Activated naive CD8-positive, alpha-beta T cell (primary cell): ENCODE data around the gene RAG2.

Experiments used
- H3K27ac Mint-ChIP-seq: one replicate; pipeline ENCODE4 v1.8.0; 2021; ENCODE audit warnings: mixed read lengths
- H3K27me3 Mint-ChIP-seq: one replicate; pipeline ENCODE4 v1.8.0; 2021; ENCODE audit warnings: mixed read lengths
- H3K36me3 Mint-ChIP-seq: one replicate; pipeline ENCODE4 v1.8.0; 2021; ENCODE audit warnings: mixed read lengths
- H3K4me1 Mint-ChIP-seq: one replicate; pipeline ENCODE4 v1.8.0; 2021; ENCODE audit warnings: low read depth, mixed read lengths
- H3K4me3 Mint-ChIP-seq: one replicate; pipeline ENCODE4 v1.8.0; 2021; ENCODE audit warnings: mild to moderate bottlenecking, mixed read lengths
- H3K9me3 Mint-ChIP-seq: one replicate; pipeline ENCODE4 v1.8.0; 2021; ENCODE audit warnings: low read depth, mixed read lengths

Gene RAG2

GRCh38 chr11:36598051-36598450 lies at the start of gene RAG2:
TSS of gene RAG2 (minus strand) at chr11:36598236. CDS start at chr11:36594168, 4,068 bp downstream.
- Mint-ChIP-seq H3K4me1 (peaks cover 7% of the 10 kb centered on the region), H3K27ac (no peak within 1 kb of the TSS), H3K27me3 (peaks cover 31% of the 10 kb centered on the region), H3K36me3 (no peaks in the 10 kb centered on the region), H3K9me3 (no peaks in the 10 kb centered on the region), H3K4me3 (no peak within 1 kb of the TSS)

GRCh38 chr11:36638556-36638955 lies 40.5 kb upstream of the RAG2 start:
- H3K27ac Mint-ChIP-seq: no peak overlapping the region
- H3K36me3 Mint-ChIP-seq: no peaks in the 10 kb centered on the region
- peaks cover 2% of the 10 kb centered on the region for H3K27me3 Mint-ChIP-seq
- no peaks in the 10 kb centered on the region for H3K9me3 Mint-ChIP-seq
- H3K4me1 Mint-ChIP-seq: no peaks in the 10 kb centered on the region
- H3K4me3 Mint-ChIP-seq: no peak overlapping the region

GRCh38 chr11:36635066-36635862 lies 37.2 kb upstream of the RAG2 start:
- Mint-ChIP-seq H3K27me3 (no peaks in the 10 kb centered on the region), H3K4me3 (no peak overlapping the region), H3K9me3 (no peaks in the 10 kb centered on the region), H3K4me1 (no peaks in the 10 kb centered on the region), H3K36me3 (no peaks in the 10 kb centered on the region), H3K27ac (no peak overlapping the region)

- H3K4me1 Mint-ChIP-seq: no peaks in the 10 kb centered on the region
- no peak overlapping the region for H3K27ac Mint-ChIP-seq
- peaks cover 3% of the 10 kb centered on the region for H3K27me3 Mint-ChIP-seq
- H3K9me3 Mint-ChIP-seq: no peaks in the 10 kb centered on the region
- H3K36me3 Mint-ChIP-seq: no peaks in the 10 kb centered on the region
- no peak overlapping the region for H3K4me3 Mint-ChIP-seq
Measured at GRCh38 chr11:36631774-36632173, 33.7 kb upstream of the RAG2 start.

- no peak overlapping the region for H3K4me3 Mint-ChIP-seq
- H3K36me3 Mint-ChIP-seq: no peaks in the 10 kb centered on the region
- no peak overlapping the region for H3K27ac Mint-ChIP-seq
- no peaks in the 10 kb centered on the region for H3K4me1 Mint-ChIP-seq
- H3K27me3 Mint-ChIP-seq: peaks cover 14% of the 10 kb centered on the region
- no peaks in the 10 kb centered on the region for H3K9me3 Mint-ChIP-seq
Measured at GRCh38 chr11:36628765-36629244, 30.8 kb upstream of the RAG2 start.

GRCh38 chr11:36628141-36628540 lies 30.1 kb upstream of the RAG2 start:
- H3K36me3 Mint-ChIP-seq: no peaks in the 10 kb centered on the region
- H3K4me1 Mint-ChIP-seq: no peaks in the 10 kb centered on the region
- no peak overlapping the region for H3K27ac Mint-ChIP-seq
- H3K4me3 Mint-ChIP-seq: no peak overlapping the region
- H3K27me3 Mint-ChIP-seq: peaks cover 14% of the 10 kb centered on the region
- H3K9me3 Mint-ChIP-seq: no peaks in the 10 kb centered on the region

- no peaks in the 10 kb centered on the region for H3K4me1 Mint-ChIP-seq
- no peak overlapping the region for H3K27ac Mint-ChIP-seq
- peaks cover 14% of the 10 kb centered on the region for H3K27me3 Mint-ChIP-seq
- H3K4me3 Mint-ChIP-seq: no peak overlapping the region
- H3K36me3 Mint-ChIP-seq: no peaks in the 10 kb centered on the region
- no peaks in the 10 kb centered on the region for H3K9me3 Mint-ChIP-seq
Measured at GRCh38 chr11:36627471-36627870, 29.4 kb upstream of the RAG2 start.

GRCh38 chr11:36627006-36627405 lies 29.0 kb upstream of the RAG2 start:
- no peak overlapping the region for H3K4me3 Mint-ChIP-seq
- H3K9me3 Mint-ChIP-seq: no peaks in the 10 kb centered on the region
- H3K4me1 Mint-ChIP-seq: no peaks in the 10 kb centered on the region
- no peak overlapping the region for H3K27ac Mint-ChIP-seq
- no peaks in the 10 kb centered on the region for H3K36me3 Mint-ChIP-seq
- peaks cover 14% of the 10 kb centered on the region for H3K27me3 Mint-ChIP-seq

GRCh38 chr11:36623494-36623893 lies 25.5 kb upstream of the RAG2 start:
- Mint-ChIP-seq H3K4me1 (no peaks in the 10 kb centered on the region), H3K4me3 (no peak overlapping the region), H3K36me3 (no peaks in the 10 kb centered on the region), H3K9me3 (no peaks in the 10 kb centered on the region), H3K27ac (no peak overlapping the region), H3K27me3 (peaks cover 14% of the 10 kb centered on the region)

GRCh38 chr11:36622431-36623136 lies 24.5 kb upstream of the RAG2 start:
- peaks cover 17% of the 10 kb centered on the region for H3K27me3 Mint-ChIP-seq
- H3K9me3 Mint-ChIP-seq: no peaks in the 10 kb centered on the region
- no peak overlapping the region for H3K4me3 Mint-ChIP-seq
- H3K4me1 Mint-ChIP-seq: no peaks in the 10 kb centered on the region
- H3K27ac Mint-ChIP-seq: no peak overlapping the region
- H3K36me3 Mint-ChIP-seq: no peaks in the 10 kb centered on the region

- peaks cover 15% of the 10 kb centered on the region for H3K27me3 Mint-ChIP-seq
- H3K4me1 Mint-ChIP-seq: no peaks in the 10 kb centered on the region
- H3K9me3 Mint-ChIP-seq: no peaks in the 10 kb centered on the region
- H3K4me3 Mint-ChIP-seq: no peak overlapping the region
- H3K36me3 Mint-ChIP-seq: no peaks in the 10 kb centered on the region
- H3K27ac Mint-ChIP-seq: no peak overlapping the region
Measured at GRCh38 chr11:36620246-36620645, 22.2 kb upstream of the RAG2 start.

- H3K9me3 Mint-ChIP-seq: no peaks in the 10 kb centered on the region
- H3K27ac Mint-ChIP-seq: no peak overlapping the region
- H3K4me1 Mint-ChIP-seq: no peaks in the 10 kb centered on the region
- H3K36me3 Mint-ChIP-seq: no peaks in the 10 kb centered on the region
- H3K27me3 Mint-ChIP-seq: peaks cover 13% of the 10 kb centered on the region
- no peak overlapping the region for H3K4me3 Mint-ChIP-seq
Measured at GRCh38 chr11:36619502-36619901, 21.5 kb upstream of the RAG2 start.

GRCh38 chr11:36618363-36619047 lies 20.5 kb upstream of the RAG2 start:
- Mint-ChIP-seq H3K4me3 (no peak overlapping the region), H3K9me3 (no peaks in the 10 kb centered on the region), H3K36me3 (no peaks in the 10 kb centered on the region), H3K4me1 (no peaks in the 10 kb centered on the region), H3K27me3 (peaks cover 10% of the 10 kb centered on the region), H3K27ac (no peak overlapping the region)

GRCh38 chr11:36617543-36618362 lies 19.7 kb upstream of the RAG2 start:
- Mint-ChIP-seq H3K9me3 (no peaks in the 10 kb centered on the region), H3K4me3 (no peak overlapping the region), H3K36me3 (no peaks in the 10 kb centered on the region), H3K4me1 (no peaks in the 10 kb centered on the region), H3K27ac (no peak overlapping the region), H3K27me3 (peaks cover 10% of the 10 kb centered on the region)
